IMR-90 (cell line): Measurements from ENCODE around the gene TIPARP. TPM values are rescaled to one million over a fixed set of nuclear protein-coding genes. Genes with fewer than 3 reads are reported as not detected.

Experiments used
- ATAC-seq: fragments of 200-7000 bp; cut with Tn5 transposase; 2 replicates; pipeline ENCODE4 v1.9.1; 2020; ENCODE audit warnings: low read depth, mild to moderate bottlenecking, moderate library complexity
- BruUV-seq: library from RNA; stranded (reverse); fragments of 400-500 nt; replicated peaks from 2 replicates; lab custom pipeline; 2021; lab: Mats Ljungman, UMichigan
- CTCF ChIA-PET: fragments of 300-600 bp; formaldehyde crosslinking; extraction: SDS; loops from one replicate; lab custom pipeline; 2021; ENCODE audit warnings: antibody characterized with exemption; lab: Yijun Ruan, JAX
- POLR2A ChIA-PET: fragments of 300-600 bp; sonication (Branson Sonifier 250); formaldehyde crosslinking; loops from one replicate; lab custom pipeline; 2022; ENCODE audit warnings: antibody characterized with exemption; ENCODE audit not compliant: unreplicated experiment; lab: Charles Lee
- DNase-seq: peaks from one replicate; pipeline ENCODE4 v3.0.0; 2013
- H2AFZ ChIP-seq: replicated peaks from 2 replicates; pipeline ENCODE3; 2013; ENCODE audit warnings: low read length, mild to moderate bottlenecking; ENCODE audit not compliant: poor library complexity
- H2AK5ac ChIP-seq: 2 replicates; pipeline ENCODE4 v1.6.1; 2013; ENCODE audit warnings: low read depth, low read length, inconsistent platforms
- H2AK9ac ChIP-seq: replicated peaks from 2 replicates; pipeline ENCODE3; 2013; ENCODE audit warnings: mild to moderate bottlenecking, low read depth, low read length, moderate library complexity; ENCODE audit not compliant: poor library complexity
- H2BK120ac ChIP-seq: 2 replicates; pipeline ENCODE4 v1.6.1; 2013; ENCODE audit warnings: low read depth, low read length, inconsistent platforms
- H2BK15ac ChIP-seq: 3 replicates; pipeline ENCODE4 v1.6.1; 2013; ENCODE audit warnings: low read depth, low read length, inconsistent platforms
- H2BK20ac ChIP-seq: 2 replicates; pipeline ENCODE4 v1.6.1; 2013; ENCODE audit warnings: low read depth, mild to moderate bottlenecking, inconsistent platforms, low read length, moderate library complexity
- H2BK5ac ChIP-seq: 2 replicates; pipeline ENCODE4 v1.6.1; 2013; ENCODE audit warnings: mild to moderate bottlenecking, low read depth, low read length, inconsistent platforms; ENCODE audit not compliant: poor library complexity, severe bottlenecking
- H3K14ac ChIP-seq: replicated peaks from 2 replicates; pipeline ENCODE4 v1.6.1; 2013; ENCODE audit warnings: low read depth, low read length, inconsistent platforms
- H3K18ac ChIP-seq: 2 replicates; pipeline ENCODE4 v1.6.1; 2013; ENCODE audit warnings: low read depth, low read length, control low read depth
- H3K23ac ChIP-seq: 2 replicates; pipeline ENCODE4 v1.6.1; 2013; ENCODE audit warnings: low read depth, low read length, inconsistent platforms
- H3K27ac ChIP-seq: 2 replicates; pipeline ENCODE4 v1.5.1; 2013; ENCODE audit warnings: mild to moderate bottlenecking, control low read depth, low read length; ENCODE audit not compliant: insufficient read depth
- H3K27me3 ChIP-seq: 2 replicates; pipeline ENCODE4 v1.6.1; 2013; ENCODE audit warnings: low read length; ENCODE audit not compliant: control insufficient read depth, insufficient read depth
- H3K36me3 ChIP-seq: 2 replicates; pipeline ENCODE4 v1.6.1; 2013; ENCODE audit warnings: low read length, mixed read lengths; ENCODE audit not compliant: control insufficient read depth, insufficient read depth
- H3K4ac ChIP-seq: 2 replicates; pipeline ENCODE4 v1.6.1; 2013; ENCODE audit warnings: low read depth, low read length, inconsistent platforms
- H3K4me1 ChIP-seq: 2 replicates; pipeline ENCODE4 v1.6.1; 2013; ENCODE audit warnings: low read length, mixed read lengths; ENCODE audit not compliant: control insufficient read depth, insufficient read depth
- H3K4me2 ChIP-seq: 2 replicates; pipeline ENCODE4 v1.6.1; 2013; ENCODE audit warnings: low read depth, mild to moderate bottlenecking, control low read depth, low read length, moderate library complexity
- H3K4me3 ChIP-seq: 2 replicates; pipeline ENCODE4 v1.5.1; 2013; ENCODE audit warnings: low read depth, mild to moderate bottlenecking, control low read depth, low read length, moderate library complexity; ENCODE audit not compliant: insufficient read depth
- H3K56ac ChIP-seq: 2 replicates; pipeline ENCODE4 v1.6.1; 2013; ENCODE audit warnings: low read length, inconsistent platforms; ENCODE audit not compliant: insufficient read depth; ENCODE audit errors: extremely low read depth
- H3K79me1 ChIP-seq, 2 experiments: 2 replicates each; pipeline ENCODE4 v1.6.1; 2013; ENCODE audit warnings: low read length in 2 of 2, inconsistent platforms in 1 of 2, low read depth in 1 of 2
- H3K9ac ChIP-seq: 2 replicates; pipeline ENCODE4 v1.6.1; 2013; ENCODE audit warnings: low read depth, low read length, control low read depth
- H3K9me1 ChIP-seq: 2 replicates; pipeline ENCODE4 v1.6.1; 2013; ENCODE audit warnings: low read length, inconsistent platforms; ENCODE audit not compliant: insufficient read depth
- H3K9me3 ChIP-seq: 2 replicates; pipeline ENCODE4 v1.6.1; 2013; ENCODE audit warnings: low read length; ENCODE audit not compliant: control insufficient read depth, insufficient read depth
- H4K20me1 ChIP-seq: 2 replicates; pipeline ENCODE4 v1.6.1; 2013; ENCODE audit warnings: low read length, inconsistent platforms; ENCODE audit not compliant: insufficient read depth
- H4K5ac ChIP-seq: 2 replicates; pipeline ENCODE4 v1.6.1; 2013; ENCODE audit warnings: mild to moderate bottlenecking, low read depth, low read length, control low read depth
- H4K8ac ChIP-seq, 2 experiments: 2 replicates each; pipeline ENCODE4 v1.6.1; 2013; ENCODE audit warnings: low read depth in 2 of 2, low read length in 2 of 2, control low read depth in 1 of 2, inconsistent platforms in 1 of 2
- H4K91ac ChIP-seq: 2 replicates; pipeline ENCODE4 v1.6.1; 2013; ENCODE audit warnings: low read depth, low read length, inconsistent platforms; ENCODE audit not compliant: insufficient read depth
- CEBPB ChIP-seq: IDR thresholded peaks from 2 replicates; pipeline ENCODE4 v1.6.1; 2012; ENCODE audit warnings: low read depth, low read length, improper control_type of control experiment
- CHD1 ChIP-seq: IDR thresholded peaks from 2 replicates; pipeline ENCODE4 v1.6.1; 2012; ENCODE audit warnings: low read depth, low read length, improper control_type of control experiment
- CTCF ChIP-seq: conservative IDR thresholded peaks from 2 replicates; pipeline ENCODE4 v1.5.1; 2012; ENCODE audit warnings: mild to moderate bottlenecking, low read depth, low read length, improper control_type of control experiment
- ELK1 ChIP-seq: fragments of 150-350 bp; IDR thresholded peaks from 2 replicates; pipeline ENCODE4 v1.6.1; 2016; ENCODE audit warnings: low read depth, mild to moderate bottlenecking, low read length, moderate library complexity, borderline replicate concordance
- FOS ChIP-seq: fragments of 150-350 bp; IDR thresholded peaks from 2 replicates; pipeline ENCODE4 v1.6.1; 2016; ENCODE audit warnings: low read depth, low read length
- MAFK ChIP-seq: IDR thresholded peaks from 2 replicates; pipeline ENCODE4 v1.6.1; 2012; ENCODE audit warnings: low read depth, low read length, improper control_type of control experiment
- MXI1 ChIP-seq: IDR thresholded peaks from 2 replicates; pipeline ENCODE4 v1.6.1; 2012; ENCODE audit warnings: low read depth, mild to moderate bottlenecking, low read length, moderate library complexity, borderline replicate concordance
- NFE2L2 ChIP-seq: fragments of 150-350 bp; IDR thresholded peaks from 2 replicates; pipeline ENCODE4 v1.6.1; 2016; ENCODE audit warnings: low read depth, mild to moderate bottlenecking, low read length
- POLR2A ChIP-seq: IDR thresholded peaks from 2 replicates; pipeline ENCODE4 v1.6.1; 2012; ENCODE audit warnings: mild to moderate bottlenecking, low read depth, low read length
- RCOR1 ChIP-seq: IDR thresholded peaks from 2 replicates; pipeline ENCODE4 v1.6.1; 2012; ENCODE audit warnings: mild to moderate bottlenecking, low read length, improper control_type of control experiment; ENCODE audit not compliant: insufficient replicate concordance
- RFX5 ChIP-seq: IDR thresholded peaks from 2 replicates; pipeline ENCODE4 v1.8.0; 2012; ENCODE audit warnings: low read depth, mild to moderate bottlenecking, low read length, moderate library complexity
- SMC3 ChIP-seq: fragments of 150-350 bp; IDR thresholded peaks from 2 replicates; pipeline ENCODE4 v1.6.1; 2016; ENCODE audit warnings: low read depth, mild to moderate bottlenecking, antibody characterized with exemption, low read length, moderate library complexity
- WGBS, 2 experiments: methylation state at CpG; one replicate each; pipeline versions ENCODE4 v1.1.5 to v1.1.7; 2013; ENCODE audit warnings: missing lambda C conversion rate in 2 of 2; ENCODE audit not compliant: insufficient read length in 1 of 2; ENCODE audit errors: extremely low coverage in 2 of 2; 5-methylcytosine and 5-hydroxymethylcytosine counted together
- dilution Hi-C: fragments of 300-500 bp; cut with HindIII; formaldehyde crosslinking; loops from one replicate; pipeline ENCODE4 v1.14.3; 2018; ENCODE audit warnings: low sequenced_read_pairs; ENCODE audit not compliant: unreplicated experiment
- in situ Hi-C: fragments of 300-500 bp; cut with MboI; formaldehyde crosslinking; loops from 3 replicates; pipeline ENCODE4 v1.14.3; 2019; ENCODE audit warnings: low sequenced_read_pairs, inconsistent platforms, mixed read lengths
- intact Hi-C: fragments of 100-400 bp; cut with micrococcal nuclease; formaldehyde crosslinking; loops from 2 replicates; pipeline ENCODE4 v1.10.0; 2022
- polyA plus RNA-seq, 3 experiments: library from polyadenylated mRNA; depleted of rRNA; stranded (reverse); fragments of >200 nt; gene quantifications; 2 replicates each; pipeline ENCODE4 v1.2.3, GENCODE V29; 2012; ENCODE audit warnings: low replicate concordance in 1 of 3
- total RNA-seq: library from RNA; depleted of rRNA; stranded (reverse); fragments of >200 nt; gene quantifications from 2 replicates; pipeline ENCODE4 v1.2.3, GENCODE V29; 2012
- TF ChIP-seq, protein P1 (sequence below): fragments of 150-350 bp; IDR thresholded peaks from 2 replicates; pipeline ENCODE4 v1.6.1; 2017; ENCODE audit warnings: mild to moderate bottlenecking, antibody characterized with exemption, low read length, low read depth

TIPARP gene
- total and polyA plus RNA-seq, 2 of the 4 experiments (the other 2 are of a cell fraction): 12.6 to 70.8 TPM

DNA sequence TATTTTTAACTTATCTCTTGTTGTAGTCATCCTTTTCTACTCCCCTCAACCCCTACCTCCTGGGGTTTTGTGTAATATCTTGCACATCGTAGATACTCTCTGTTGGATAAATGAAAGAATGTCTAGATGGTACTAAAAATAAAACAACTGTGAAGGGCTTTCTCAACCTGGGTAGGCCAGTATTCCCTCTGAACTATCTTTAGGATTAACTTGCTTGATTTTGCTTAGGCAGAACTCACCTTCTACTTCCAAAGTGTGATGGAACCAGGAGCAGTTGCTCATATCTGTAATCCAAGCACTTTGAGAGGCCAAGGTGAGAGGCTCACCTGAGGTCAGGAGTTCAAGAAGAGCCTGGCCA is 32.8 kb upstream of the TIPARP start:
- CTCF ChIA-PET: no interaction called here

More for the DNA sequence above, 32.8 kb upstream of the TIPARP start:
- no peak overlapping the region for H3K56ac ChIP-seq
- no peaks in the 10 kb centered on the region for H3K36me3 ChIP-seq
- H2BK15ac ChIP-seq: no peak overlapping the region
- H3K4me2 ChIP-seq: no peak overlapping the region
- no peak overlapping the region for H3K14ac ChIP-seq
- no peaks in the 10 kb centered on the region for H4K20me1 ChIP-seq
- no peak overlapping the region for H3K9ac ChIP-seq
- intact Hi-C loops (no loop called here), dilution Hi-C loops (no loop called here), in situ Hi-C loops (no loop called here)
- peaks cover 7% of the 10 kb centered on the region for H3K4me1 ChIP-seq
- POLR2A ChIA-PET: no interaction called here
- H4K8ac ChIP-seq: no peak overlapping the region
- no TSS peak for BruUV-seq
- no peaks in the 10 kb centered on the region for H3K9me3 ChIP-seq
- H3K4ac ChIP-seq: no peak overlapping the region
- no peak overlapping the region for H3K23ac ChIP-seq
- no peak overlapping the region for H2AK9ac ChIP-seq
- no peak overlapping the region for H2BK120ac ChIP-seq
- H2BK20ac ChIP-seq: no peak overlapping the region
- TF ChIP-seq SMC3 (no peak), POLR2A (no peak), CTCF (no peak), RFX5 (no peak), CEBPB (no peak), MXI1 (no peak), ELK1 (no peak), MAFK (no peak), NFE2L2 (no peak), RCOR1 (no peak), FOS (no peak), CHD1 (no peak)
- TF ChIP-seq, protein P1, sequence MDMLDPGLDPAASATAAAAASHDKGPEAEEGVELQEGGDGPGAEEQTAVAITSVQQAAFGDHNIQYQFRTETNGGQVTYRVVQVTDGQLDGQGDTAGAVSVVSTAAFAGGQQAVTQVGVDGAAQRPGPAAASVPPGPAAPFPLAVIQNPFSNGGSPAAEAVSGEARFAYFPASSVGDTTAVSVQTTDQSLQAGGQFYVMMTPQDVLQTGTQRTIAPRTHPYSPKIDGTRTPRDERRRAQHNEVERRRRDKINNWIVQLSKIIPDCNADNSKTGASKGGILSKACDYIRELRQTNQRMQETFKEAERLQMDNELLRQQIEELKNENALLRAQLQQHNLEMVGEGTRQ: no peak
- H3K18ac ChIP-seq: no peak overlapping the region
- peaks cover 7% of the 10 kb centered on the region for H3K9me1 ChIP-seq
- ATAC-seq (no peak), DNase-seq (no peak)
- no peak overlapping the region for H3K27ac ChIP-seq
- H2BK5ac ChIP-seq: no peak overlapping the region
- no CpG with 5 or more reads among the region's 1 CpG for WGBS, 2 experiments
- H3K79me1 ChIP-seq: no peaks in the 10 kb centered on the region
- H4K91ac ChIP-seq: no peak overlapping the region
- no peak overlapping the region for H3K4me3 ChIP-seq
- H4K5ac ChIP-seq: no peak overlapping the region
- H3K27me3 ChIP-seq: peaks cover 2% of the 10 kb centered on the region; the same call in 1 of the 2 replicates
- no peak overlapping the region for H2AFZ ChIP-seq
- H2AK5ac ChIP-seq: no peak overlapping the region
